Epidermal melanocyte (primary cell): ENCODE results near the gene HLA-E.
A peak's percentile ranks its signal among the peaks of the same experiment; 100 is the strongest.

Source experiments
- DNase-seq: peaks from one replicate; pipeline ENCODE4 v3.0.0; 2011; ENCODE audit warnings: low spot score; ENCODE audit not compliant: insufficient read length

Gene HLA-E

DNA sequence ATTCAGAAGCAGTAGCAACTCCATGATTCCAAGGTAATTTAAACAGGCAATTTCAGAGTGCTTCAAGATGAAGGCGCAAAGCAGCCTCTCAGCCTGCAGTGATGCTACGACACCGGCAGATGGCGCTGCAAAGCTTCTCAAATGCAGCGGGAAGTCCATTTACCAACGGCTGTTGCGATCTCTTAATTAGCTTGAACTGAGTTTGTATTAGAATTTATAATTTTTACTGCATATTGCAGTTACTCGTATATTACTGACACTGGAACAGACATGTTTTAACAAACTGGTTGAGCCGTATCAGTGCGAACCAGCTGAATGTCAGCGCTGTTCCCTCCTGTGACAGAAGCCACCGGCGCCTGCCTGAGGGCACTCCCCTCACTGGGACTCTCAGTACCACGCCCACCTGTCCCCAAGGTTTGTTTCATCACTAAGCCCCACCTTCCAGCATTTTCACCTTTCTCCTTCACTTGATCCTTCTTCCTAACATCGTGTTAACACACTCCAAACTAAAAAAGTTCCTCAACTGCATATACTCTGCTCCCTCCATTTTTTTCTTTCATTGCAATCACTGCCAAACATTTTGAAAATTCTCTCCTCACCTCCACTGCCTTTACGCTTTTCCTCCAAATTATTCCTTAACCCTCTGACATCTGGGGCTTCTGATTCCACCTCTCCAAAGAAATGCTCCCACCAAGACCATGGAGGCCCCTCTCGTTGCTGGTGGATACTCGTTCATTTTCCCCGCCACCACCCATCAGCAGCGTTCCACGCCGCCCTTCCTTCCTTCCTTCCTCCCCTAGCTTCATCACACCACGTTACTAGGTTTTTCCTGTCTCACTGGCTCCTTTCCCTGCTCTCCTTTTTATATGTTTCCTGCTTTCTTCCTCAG, 52.5 kb downstream of the HLA-E start:
- peak; percentile 53 for DNase-seq

DNA sequence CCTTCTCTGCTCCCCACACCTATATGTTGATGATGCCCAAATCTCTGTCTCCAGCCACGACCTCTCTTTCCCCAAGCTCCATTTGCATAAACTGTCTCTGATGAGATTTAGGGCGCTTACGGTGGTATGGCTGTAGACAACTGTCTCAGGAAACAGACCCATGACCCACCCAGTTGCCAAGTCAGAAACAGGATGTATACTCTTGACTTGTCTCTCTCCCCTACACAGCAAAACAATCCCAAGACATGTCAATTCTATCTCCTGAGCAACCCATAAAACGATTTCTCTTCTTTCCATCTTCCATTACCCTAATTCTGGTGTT, 53.1 kb downstream of the HLA-E start:
- no peak for DNase-seq

DNA sequence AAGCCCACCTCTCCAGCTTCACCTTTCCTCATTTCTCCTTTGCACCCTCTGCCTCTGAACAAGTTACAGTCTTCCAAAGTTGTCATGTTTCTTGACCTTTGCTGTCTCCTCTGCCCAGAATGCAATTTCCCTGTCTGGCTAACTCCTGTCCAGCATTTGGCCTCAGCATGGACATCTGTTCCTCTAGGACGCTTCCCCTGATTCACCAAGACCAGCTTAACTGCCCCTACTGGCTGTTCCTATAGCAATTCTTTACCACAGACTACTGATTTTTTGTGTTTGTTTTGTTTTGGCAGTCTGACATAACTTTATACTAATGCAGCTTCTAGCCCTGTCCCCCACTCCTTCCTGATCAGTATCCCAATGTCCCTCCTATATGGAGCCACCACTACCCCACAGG, 53.6 kb downstream of the HLA-E start:
- DNase-seq = no peak
